Liver (tissue), 9 donors: ENCODE measurements around the gene GADD45B. TPM values are rescaled to one million over a fixed set of nuclear protein-coding genes. Genes with fewer than 3 reads are reported as not detected.

ENCODE experiments used
- DNase-seq: peaks from one replicate; pipeline ENCODE4 v3.0.0-alpha.2; 2017; ENCODE audit warnings: low spot score
- H3K27ac ChIP-seq, 2 donors: one replicate each; pipeline ENCODE4 v1.7.0; 2013; ENCODE audit warnings: inconsistent platforms in 2 of 2, low read length in 2 of 2, control low read depth in 1 of 2, low read depth in 1 of 2, mild to moderate bottlenecking in 1 of 2
- H3K27me3 ChIP-seq, 4 donors: one replicate each; pipeline versions ENCODE4 v1.6.1 to v1.7.0; 2013; ENCODE audit warnings: low read length in 3 of 4, inconsistent platforms in 1 of 4, mild to moderate bottlenecking in 1 of 4, moderate library complexity in 1 of 4; ENCODE audit not compliant: control insufficient read depth in 4 of 4, insufficient read depth in 4 of 4
- H3K36me3 ChIP-seq, 4 donors: one replicate each; pipeline versions ENCODE4 v1.6.1 to v1.7.0; 2013; ENCODE audit warnings: low read length in 3 of 4, mild to moderate bottlenecking in 3 of 4, low read depth in 1 of 4, moderate library complexity in 1 of 4; ENCODE audit not compliant: control insufficient read depth in 4 of 4, insufficient read depth in 3 of 4
- H3K4me1 ChIP-seq, 4 donors: one replicate each; pipeline versions ENCODE4 v1.6.1 to v1.7.0; 2013; ENCODE audit warnings: low read length in 3 of 4, mild to moderate bottlenecking in 3 of 4, moderate library complexity in 1 of 4; ENCODE audit not compliant: control insufficient read depth in 4 of 4, insufficient read depth in 4 of 4
- H3K4me3 ChIP-seq, 3 donors: one replicate each; pipeline versions ENCODE4 v1.6.1 to v1.7.0; 2013; ENCODE audit warnings: low read length in 3 of 3, control low read depth in 1 of 3, low read depth in 1 of 3, mild to moderate bottlenecking in 1 of 3
- H3K9ac ChIP-seq, 2 donors: one replicate each; pipeline ENCODE4 v1.7.0; 2013; ENCODE audit warnings: low read length in 2 of 2, mild to moderate bottlenecking in 2 of 2, moderate library complexity in 2 of 2, control low read depth in 1 of 2, low read depth in 1 of 2
- H3K9me3 ChIP-seq, 4 donors: one replicate each; pipeline versions ENCODE4 v1.6.1 to v1.7.0; 2013; ENCODE audit warnings: low read length in 3 of 4; ENCODE audit not compliant: control insufficient read depth in 4 of 4
- CTCF ChIP-seq: fragments of 150-350 bp; IDR thresholded peaks from 2 replicates; pipeline ENCODE4 v1.5.1; 2017; ENCODE audit warnings: improper control_type of control experiment, low read depth, low read length; ENCODE audit not compliant: missing input control
- EGR1 ChIP-seq, 2 donors: IDR thresholded peaks; 2 replicates each; pipeline ENCODE4 v1.6.1; 2016 to 2018; ENCODE audit warnings: antibody characterized with exemption in 2 of 2, low read depth in 2 of 2
- FOXA2 ChIP-seq: IDR thresholded peaks from 2 replicates; pipeline ENCODE4 v1.6.1; 2016; ENCODE audit warnings: antibody characterized with exemption
- GABPA ChIP-seq, 2 donors: IDR thresholded peaks in 1 of 2; conservative IDR thresholded peaks in 1 of 2; 2 replicates each; pipeline ENCODE4 v1.6.1; 2016; ENCODE audit warnings: antibody characterized with exemption in 2 of 2, mild to moderate bottlenecking in 1 of 2, moderate library complexity in 1 of 2
- HNF4A ChIP-seq, 2 donors: conservative IDR thresholded peaks; 2 replicates each; pipeline ENCODE4 v1.6.1; 2016; ENCODE audit warnings: antibody characterized with exemption in 2 of 2, mild to moderate bottlenecking in 2 of 2
- HNF4G ChIP-seq: IDR thresholded peaks from 2 replicates; pipeline ENCODE4 v1.6.1; 2016; ENCODE audit warnings: antibody characterized with exemption
- MAX ChIP-seq: IDR thresholded peaks from 2 replicates; pipeline ENCODE4 v1.6.1; 2016; ENCODE audit warnings: antibody characterized with exemption
- NR2F2 ChIP-seq: IDR thresholded peaks from 2 replicates; pipeline ENCODE4 v1.6.1; 2016; ENCODE audit warnings: antibody characterized with exemption
- REST ChIP-seq: IDR thresholded peaks from 2 replicates; pipeline ENCODE4 v1.6.1; 2016; ENCODE audit warnings: antibody characterized with exemption, mild to moderate bottlenecking
- RXRA ChIP-seq, 2 donors: IDR thresholded peaks; 2 replicates each; pipeline ENCODE4 v1.6.1; 2017 to 2018; ENCODE audit warnings: antibody characterized with exemption in 2 of 2, mild to moderate bottlenecking in 1 of 2
- SP1 ChIP-seq: IDR thresholded peaks from 2 replicates; pipeline ENCODE4 v1.6.1; 2018; ENCODE audit warnings: antibody characterized with exemption, mild to moderate bottlenecking
- YY1 ChIP-seq: IDR thresholded peaks from 2 replicates; pipeline ENCODE4 v1.6.1; 2016; ENCODE audit warnings: antibody characterized with exemption, mild to moderate bottlenecking
- ZBTB33 ChIP-seq: IDR thresholded peaks from 2 replicates; pipeline ENCODE4 v1.6.1; 2016; ENCODE audit warnings: antibody characterized with exemption
- WGBS: extraction: QIAGEN DNeasy Blood & Tissue Kit; methylation state at CpG from one replicate; pipeline ENCODE4 v1.1.7; 2013; 5-methylcytosine and 5-hydroxymethylcytosine counted together
- polyA plus RNA-seq, 2 donors: library from polyadenylated mRNA; stranded (reverse) in 1 of 2; unstranded in 1 of 2; fragments of 200-250 nt in 1 of 2; fragments of >200 nt in 1 of 2; fragmentation: Nextera tagmentation in 1 of 2; extraction: Ambion mirVana in 1 of 2; gene quantifications; one replicate each; pipeline versions ENCODE4 v1.2.1 to v1.2.3, GENCODE V29; 2013 to 2015
- total RNA-seq, 2 donors: library from RNA; depleted of rRNA; stranded (reverse); fragments of >200 nt; gene quantifications; one replicate each; pipeline ENCODE4 v1.2.3, GENCODE V29; 2014
- donor health status: healthy.
- donor health status: healthy.
- donor health status: healthy.
- donor health status: healthy.
- donor health status: healthy.

The GADD45B gene
- total and polyA plus RNA-seq, 4 donors: 11.6 to 86.3 (median 82.4) TPM

GRCh38 chr19:2426611-2427428 lies 49.1 kb upstream of the GADD45B start:
- H3K9ac ChIP-seq: peak overlapping the region in 1 of 2 donors; percentile 55
- peak; percentile 68 for DNase-seq
- H3K9me3 ChIP-seq: no peaks in the 10 kb centered on the region
- peak overlapping the region; percentile 84 to 98 for H3K27ac ChIP-seq
- peaks cover 10 to 27% (median 22%) of the 10 kb centered on the region in 4 donors for H3K4me1 ChIP-seq
- no peaks in the 10 kb centered on the region for H3K27me3 ChIP-seq
- WGBS: 4% methylated on average over 66 of the region's 66 CpGs
- H3K36me3 ChIP-seq: peaks cover 0 to 3% (median 1%) of the 10 kb centered on the region in 4 donors
- H3K4me3 ChIP-seq: peak overlapping the region; percentile 85 to 93 (median 88)
- TF ChIP-seq GABPA (IDR thresholded peaks at IDR 0.05 in 1 of 2, conservative IDR thresholded peaks at IDR 0.05 in 1 of 2) (no peak), SP1 (no peak), RXRA (IDR thresholded peaks at IDR 0.05) (no peak), ZBTB33 (no peak), HNF4G (no peak), REST (no peak), NR2F2 (no peak), EGR1 (IDR thresholded peaks at IDR 0.05; ENCODE audit: low read depth in 2 of 2) (no peak), MAX (no peak), FOXA2 (no peak)

GRCh38 chr19:2427429-2428320 lies 48.3 kb upstream of the GADD45B start, which contains the start of gene TIMM13:
TSS of gene TIMM13 (minus strand) at chr19:2427586. CDS start at chr19:2427533, 53 bp downstream.
- peak; percentile 98 for DNase-seq
- Histone ChIP-seq H3K27me3 (no peaks in the 10 kb centered on the region), H3K27ac (peak within 1 kb of the TSS; percentile 84 to 98), H3K9me3 (no peaks in the 10 kb centered on the region), H3K9ac (peak within 1 kb of the TSS; percentile 3 to 55), H3K4me3 (peak within 1 kb of the TSS; percentile 85 to 93 (median 88)), H3K36me3 (peaks cover 0 to 4% (median 3%) of the 10 kb centered on the region in 4 donors), H3K4me1 (peaks cover 10 to 27% (median 22%) of the 10 kb centered on the region in 4 donors)
- WGBS: under 1% methylated on average over 77 of the region's 77 CpGs
- TF ChIP-seq REST (peak; percentile 16), MAX (no peak), HNF4A (conservative IDR thresholded peaks at IDR 0.05) (peak in 1 of 2 donors; percentile 38), HNF4G (no peak), CTCF (no peak), EGR1 (IDR thresholded peaks at IDR 0.05; ENCODE audit: low read depth in 2 of 2) (no peak), YY1 (peak; percentile 80), ZBTB33 (no peak), RXRA (IDR thresholded peaks at IDR 0.05) (peak; percentile 82 to 86)
